ENCODE data around the gene HELT.
A peak's percentile ranks its signal among the peaks of the same experiment; 100 is the strongest.

The HELT gene

DNA sequence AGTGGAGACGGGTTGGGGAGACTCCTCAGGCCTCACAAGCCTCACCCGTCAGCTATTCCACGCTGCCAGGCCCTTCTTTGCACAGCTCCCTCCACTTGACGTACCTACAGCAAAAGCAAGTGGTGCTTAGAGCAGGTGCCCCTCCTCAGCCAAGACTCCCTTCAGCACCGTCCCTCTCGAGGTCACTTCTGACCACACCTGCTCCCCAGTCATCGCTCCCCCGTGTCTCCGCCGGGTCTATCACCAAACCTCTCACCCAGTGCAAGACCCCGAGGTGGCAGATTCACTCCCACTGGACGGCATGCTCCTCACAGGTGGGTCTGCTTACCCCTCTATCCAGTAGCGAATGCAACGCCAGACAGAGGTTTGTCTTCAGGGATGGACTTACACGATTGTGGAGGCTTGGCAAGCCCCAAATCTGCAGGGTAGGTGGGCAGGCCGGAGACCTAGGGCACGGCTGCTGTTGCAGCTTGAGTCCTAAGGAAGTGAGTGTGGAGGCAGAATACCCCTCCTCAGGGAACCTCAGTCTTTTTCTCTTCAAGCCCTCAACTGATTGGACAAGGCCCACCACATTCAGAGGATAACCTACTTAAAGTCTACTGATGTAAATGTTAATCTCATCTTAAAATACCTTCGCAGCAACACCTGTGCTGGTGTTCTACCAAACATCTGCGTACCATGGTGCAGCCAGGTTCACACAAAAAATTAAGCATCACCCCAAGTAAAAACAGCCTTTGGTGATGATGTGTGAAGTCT lies 14.5 kb upstream of the HELT start:
- DNase-seq (ENCODE audit: low spot score) = no peak

DNA sequence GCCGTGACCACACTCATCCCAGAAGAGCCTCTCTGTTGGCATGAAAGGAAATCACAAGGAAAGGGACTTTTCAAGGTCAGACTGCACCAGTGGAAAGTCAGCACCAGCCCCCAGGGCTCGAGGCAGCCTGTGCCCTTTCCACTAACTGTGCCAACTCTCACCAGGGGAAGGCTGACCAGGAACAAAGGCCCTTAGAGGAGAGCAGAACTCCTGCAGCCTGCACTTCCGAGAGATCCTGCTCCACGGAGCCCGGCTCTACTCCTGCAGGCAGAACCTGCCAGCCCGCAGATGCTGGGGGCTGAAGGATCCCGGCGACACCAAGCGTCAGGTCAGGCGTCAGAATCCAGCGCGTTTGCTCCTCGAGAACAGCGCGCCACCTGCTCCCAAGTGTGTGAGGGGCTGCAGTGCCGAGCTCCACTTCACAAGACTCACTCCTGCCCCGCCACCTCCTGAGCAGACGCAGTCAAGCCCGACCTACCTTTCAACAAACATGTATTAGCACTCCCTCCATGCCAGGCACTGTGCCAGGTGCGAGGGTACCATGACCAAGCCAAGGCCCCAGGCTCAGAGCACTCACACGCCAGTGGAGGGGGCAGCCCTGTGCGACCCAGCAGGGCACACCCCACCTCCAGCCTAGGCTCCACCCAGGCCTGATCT lies 13.6 kb upstream of the HELT start:
- DNase-seq (ENCODE audit: low spot score) = no peak

DNA sequence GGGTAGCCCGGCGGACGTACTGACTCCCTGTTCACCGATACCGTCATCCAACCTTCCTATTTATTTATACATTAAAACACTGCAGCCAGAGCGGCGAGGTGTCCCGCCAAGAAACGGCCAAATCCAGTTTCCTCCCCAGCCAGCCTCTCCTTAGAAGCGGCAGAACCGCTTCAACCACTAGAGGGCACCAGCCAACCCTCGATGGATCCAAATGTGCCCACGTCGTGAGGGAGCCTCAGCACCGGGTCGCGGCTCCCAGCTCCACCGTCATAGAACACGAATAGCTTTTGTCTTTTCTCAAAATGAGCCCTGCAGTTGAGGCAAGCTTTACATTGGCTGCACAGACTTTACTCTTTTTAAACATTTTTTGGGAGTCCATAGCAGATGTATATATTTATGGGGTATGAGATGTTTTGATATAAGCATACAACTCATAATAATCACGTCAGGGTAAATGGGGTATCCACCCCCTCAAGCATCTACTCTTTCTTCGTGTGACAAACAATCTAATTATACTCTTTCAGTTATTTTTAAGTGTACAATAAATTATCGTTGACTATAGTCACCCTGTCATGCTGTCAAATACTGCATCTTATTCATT lies 13.0 kb upstream of the HELT start:
- peak; percentile 39 for DNase-seq (ENCODE audit: low spot score)

DNA sequence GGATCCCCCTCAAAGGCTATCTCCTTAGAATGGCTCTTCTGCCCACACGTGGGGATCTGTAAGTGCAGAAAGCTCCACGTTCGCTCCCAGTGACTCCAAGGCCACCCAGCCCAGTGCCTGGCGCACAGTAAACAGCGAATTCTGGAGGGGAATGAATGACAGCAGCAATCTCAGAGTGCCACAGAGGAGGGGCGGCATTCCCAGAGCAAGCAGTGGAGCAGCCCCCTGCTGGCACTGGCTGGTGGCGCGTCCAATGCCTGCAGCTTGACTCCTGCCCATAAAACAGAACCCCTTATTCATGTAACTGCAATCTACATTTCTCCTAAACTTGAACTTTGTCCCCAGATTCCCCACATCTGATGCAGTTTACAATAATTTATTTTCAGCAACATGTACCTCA lies 6.9 kb upstream of the HELT start:
- DNase-seq (ENCODE audit: low spot score) = peak; percentile 31

DNA sequence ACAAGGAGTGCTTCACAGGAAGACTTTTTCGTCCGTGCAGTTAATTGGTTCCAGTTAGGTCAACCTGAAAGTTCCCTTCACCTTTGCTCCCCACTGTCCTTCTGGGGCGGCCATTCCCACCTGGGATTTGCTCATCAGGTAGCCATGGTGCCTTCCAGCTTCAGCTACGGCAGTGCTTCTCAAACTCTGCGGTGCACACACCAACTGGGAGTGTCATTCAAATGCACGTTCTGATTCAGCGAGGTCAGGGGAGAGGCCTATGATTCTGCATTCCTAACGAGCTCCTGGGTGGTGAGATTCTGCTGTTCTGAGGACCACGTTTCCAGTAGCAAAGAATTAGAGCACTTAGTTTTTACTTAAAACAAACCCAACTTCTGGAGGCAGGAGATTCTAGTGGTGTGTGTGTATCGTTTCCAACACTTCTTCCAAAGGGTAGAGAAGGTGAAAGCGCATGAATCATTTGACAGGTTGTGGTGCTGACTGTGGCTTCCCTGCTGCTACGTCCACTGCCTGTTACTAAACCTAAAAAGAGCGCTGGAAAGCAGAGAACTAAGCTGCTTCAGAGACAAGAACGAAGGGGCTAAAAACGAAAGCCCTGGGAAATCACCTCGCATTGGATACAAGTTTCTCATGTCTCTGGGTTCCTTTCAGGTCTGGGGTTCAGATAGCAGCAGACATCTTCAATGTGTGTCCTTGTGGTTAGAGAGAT lies 4.7 kb upstream of the HELT start:
- no peak for DNase-seq (ENCODE audit: low spot score)

DNA sequence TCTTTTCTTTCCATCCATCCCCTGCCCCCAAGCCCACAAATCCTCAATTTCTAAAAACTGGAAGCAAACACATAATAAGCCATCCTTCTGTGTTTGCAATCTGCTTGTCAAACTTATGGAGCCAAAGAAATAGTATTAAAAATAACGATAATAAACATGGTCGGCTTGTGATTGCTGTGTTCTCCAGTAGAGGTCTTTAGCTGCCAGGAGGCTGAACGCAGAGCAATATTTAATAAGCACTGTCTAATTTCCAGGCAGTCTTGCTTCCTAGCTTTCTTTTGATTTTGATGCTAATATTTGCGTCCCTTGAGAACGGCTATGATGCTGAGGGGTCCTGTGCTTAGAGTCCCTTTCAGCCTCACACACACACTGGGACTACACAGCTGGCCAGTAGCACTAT lies 3.2 kb upstream of the HELT start:
- no peak for DNase-seq (ENCODE audit: low spot score)

DNA sequence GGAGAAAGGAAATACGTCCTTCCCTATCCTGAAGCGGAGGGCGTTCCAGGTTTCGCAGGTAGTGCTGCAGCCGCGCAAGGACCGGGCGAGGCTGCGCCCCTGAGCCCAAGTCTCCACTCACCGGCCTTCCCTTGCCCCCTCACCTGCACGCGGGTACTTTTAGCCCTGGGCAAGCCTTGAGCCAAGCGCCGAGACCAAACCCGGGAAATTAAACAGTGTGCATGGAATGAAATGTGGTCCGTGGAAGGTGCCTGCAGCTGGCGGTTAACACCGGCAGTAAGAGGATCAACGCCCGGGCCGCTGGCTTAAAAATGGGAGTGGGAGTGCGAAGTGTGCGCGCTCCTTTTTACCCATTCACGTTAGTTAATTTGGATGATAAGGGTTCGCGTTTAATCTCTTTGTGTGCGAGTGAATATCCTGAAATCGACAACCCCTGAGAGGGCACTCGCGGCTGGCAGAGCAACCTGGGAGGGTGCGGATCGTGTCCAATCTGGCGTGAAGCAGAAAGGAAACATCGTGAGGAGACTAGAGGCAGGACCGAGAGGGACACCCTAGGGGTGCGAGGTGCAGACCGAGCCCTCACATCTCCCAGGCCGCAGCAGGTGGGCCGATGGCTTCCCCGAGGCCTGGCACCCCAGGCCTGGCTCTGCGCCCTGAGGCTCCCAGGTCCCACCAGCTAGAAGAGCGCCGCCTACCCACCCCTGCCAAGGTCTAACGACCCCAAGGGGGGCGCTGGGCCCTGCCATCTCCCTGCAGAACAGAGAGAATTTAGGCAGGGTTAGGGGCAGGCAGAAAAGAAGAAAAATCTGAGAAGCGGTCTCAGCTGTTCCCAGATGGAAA lies 2.0 kb upstream of the HELT start:
- DNase-seq (ENCODE audit: low spot score) = no peak

DNA sequence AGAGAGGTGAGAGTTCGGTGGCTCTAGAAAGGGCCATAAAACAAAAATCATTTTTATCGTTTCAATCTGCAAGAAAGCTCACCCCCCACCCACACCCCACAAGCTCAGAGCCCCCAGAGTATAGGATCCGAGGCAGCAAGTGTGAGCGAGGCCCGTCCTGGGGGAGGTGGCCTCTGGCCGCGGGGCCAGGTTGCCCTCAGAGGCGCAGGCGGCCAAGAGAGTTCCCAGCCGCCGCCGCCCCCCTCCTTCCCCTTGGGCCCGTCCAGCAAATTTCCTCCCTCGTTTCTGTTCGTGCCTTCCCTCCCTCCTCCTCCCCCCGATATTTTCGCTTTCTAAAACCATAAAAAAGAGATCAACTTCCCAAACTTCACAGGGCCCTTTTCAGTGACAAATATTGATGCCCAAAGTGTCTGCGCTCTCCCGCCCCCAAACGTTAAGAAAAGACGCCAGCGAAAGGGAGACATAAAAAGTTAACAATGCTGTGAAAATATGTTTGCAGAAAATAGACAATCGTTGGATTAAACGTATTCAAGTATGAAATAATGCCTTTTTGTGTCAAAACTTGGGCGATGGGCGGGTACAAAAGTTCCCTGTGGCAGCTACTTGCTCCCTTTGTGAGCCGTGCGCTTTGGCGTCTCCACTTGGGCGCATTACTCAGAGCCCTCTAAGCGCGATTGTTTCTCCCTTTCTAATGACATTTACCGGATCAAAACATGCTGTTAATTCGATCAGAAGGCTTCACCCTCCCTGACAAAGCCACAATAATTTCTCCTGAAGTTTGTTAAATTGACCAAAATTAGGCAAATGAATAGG lies 1.1 kb upstream of the HELT start:
- DNase-seq (ENCODE audit: low spot score) = no peak

DNA sequence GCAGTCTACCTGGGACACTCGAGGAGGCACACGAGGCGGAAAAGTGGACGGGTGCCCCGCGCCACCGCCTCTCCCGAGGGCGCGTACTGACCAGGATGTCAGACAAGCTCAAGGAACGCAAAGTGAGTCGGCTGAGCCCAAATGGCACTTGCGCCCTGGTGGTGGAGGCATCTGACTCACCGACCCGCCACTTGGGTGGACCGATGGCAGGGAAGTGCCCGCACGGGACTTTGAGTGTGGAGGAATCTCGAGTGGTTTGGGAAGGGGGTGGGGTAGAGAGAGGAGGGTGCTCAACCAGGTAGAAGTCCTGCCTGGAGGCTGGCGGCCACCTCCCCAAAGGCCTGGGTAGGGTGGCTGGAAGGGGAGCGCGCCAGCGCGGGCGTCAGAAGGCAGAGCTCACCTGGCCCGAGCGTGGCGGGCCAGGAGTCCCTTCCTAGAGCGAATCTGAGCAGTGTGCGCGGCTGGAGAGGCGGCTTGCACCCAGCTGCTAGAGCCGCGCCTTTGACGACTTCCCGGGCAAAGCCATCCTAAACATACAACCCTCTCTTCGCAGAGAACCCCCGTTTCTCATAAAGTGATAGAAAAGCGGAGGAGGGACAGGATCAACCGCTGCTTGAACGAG lies 655 bp downstream of the HELT start:
- no peak for DNase-seq (ENCODE audit: low spot score)

DNA sequence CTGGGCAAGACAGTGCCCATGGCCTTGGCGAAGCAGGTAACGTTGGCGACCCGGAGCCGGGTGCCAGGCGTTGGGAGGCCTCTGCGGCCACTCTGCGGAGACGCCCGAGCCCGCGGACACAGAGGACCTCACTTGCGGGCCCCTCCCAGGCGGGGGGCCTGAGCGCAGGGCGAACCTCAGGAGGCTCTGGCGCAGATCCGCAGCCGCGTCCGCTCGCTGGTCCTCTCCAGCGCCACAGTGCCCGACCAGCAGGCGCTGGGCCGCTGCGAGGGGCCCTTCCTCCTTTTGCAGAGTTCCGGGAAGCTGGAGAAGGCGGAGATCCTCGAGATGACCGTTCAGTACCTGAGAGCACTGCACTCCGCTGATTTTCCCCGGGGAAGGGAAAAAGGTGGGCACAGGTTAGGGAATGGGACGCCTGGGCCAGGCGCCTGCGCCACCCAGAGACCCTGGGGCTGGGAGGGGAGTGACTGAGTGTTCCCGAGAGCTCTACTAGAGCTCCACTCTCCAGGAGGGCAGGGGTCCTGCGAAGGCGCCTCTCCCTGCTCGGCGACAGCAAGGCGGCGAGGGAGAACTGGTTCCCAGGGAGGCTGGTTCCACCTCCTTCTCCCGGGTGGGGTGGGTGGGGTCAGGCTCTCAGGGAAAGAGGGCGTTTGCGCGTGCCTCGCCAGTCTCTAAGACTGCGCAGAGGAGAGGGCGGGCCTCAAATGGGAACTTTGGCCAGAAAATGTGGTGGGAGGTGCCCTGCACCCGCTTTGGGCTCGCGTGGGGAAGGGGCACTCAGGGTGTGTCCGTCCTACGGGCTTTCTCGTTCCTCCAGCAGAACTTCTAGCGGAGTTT lies 1.4 kb downstream of the HELT start:
- no peak for DNase-seq (ENCODE audit: low spot score)

DNA sequence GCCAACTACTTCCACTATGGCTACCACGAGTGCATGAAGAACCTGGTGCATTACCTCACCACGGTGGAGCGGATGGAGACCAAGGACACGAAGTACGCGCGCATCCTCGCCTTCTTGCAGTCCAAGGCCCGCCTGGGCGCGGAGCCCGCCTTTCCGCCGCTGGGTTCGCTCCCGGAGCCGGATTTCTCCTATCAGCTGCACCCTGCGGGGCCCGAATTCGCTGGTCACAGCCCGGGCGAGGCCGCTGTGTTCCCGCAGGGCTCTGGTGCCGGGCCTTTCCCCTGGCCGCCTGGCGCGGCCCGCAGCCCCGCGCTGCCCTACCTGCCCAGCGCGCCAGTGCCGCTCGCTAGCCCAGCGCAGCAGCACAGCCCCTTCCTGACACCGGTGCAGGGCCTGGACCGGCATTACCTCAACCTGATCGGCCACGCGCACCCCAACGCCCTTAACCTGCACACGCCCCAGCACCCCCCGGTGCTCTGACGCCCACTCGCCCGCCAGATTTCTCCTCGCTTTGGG lies 2.1 kb downstream of the HELT start:
- no peak for DNase-seq (ENCODE audit: low spot score)

DNA sequence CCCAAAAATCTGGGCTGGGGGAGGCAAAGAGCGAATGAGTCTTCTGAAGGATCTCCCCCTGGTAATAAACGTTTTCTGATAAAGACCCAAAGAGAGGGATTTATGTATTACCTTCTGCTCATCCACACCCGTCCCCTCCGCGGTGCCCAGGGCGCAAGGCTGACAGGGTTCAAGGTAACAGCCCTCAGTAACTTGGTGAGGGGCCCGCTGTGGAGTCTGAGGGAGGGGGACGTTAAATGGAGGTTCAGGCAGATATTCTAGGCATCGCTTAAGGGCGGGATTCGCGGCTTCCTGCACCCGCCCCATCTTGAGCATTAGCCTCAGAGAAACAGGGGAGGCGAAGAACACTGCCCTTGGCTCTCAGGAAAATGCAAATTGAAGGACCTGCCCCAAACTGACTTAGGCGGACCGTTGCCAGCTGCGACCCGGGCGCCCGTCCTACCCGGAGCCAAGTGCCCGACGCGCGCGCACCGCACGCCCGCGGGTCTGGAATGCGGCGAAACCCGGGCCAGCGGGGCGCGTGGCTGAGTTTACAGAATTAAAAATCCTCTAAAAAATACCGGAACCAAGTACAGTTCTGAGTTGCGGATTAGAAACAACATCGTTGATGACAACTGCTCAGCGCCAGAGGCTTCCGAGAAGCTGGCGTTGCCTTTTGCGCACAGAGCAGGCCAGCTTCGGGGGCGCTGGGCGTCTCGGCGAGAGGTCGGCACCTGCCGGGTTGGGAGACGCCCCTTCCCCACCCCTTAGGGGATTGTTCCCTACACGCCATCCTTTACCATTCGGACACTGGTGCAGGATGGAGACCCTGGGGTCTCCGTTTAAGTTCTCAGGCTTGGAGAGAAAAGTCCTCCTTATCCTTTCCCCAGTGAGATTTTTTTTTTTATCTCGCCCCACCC lies 2.8 kb downstream of the HELT start:
- no peak for DNase-seq (ENCODE audit: low spot score)

DNA sequence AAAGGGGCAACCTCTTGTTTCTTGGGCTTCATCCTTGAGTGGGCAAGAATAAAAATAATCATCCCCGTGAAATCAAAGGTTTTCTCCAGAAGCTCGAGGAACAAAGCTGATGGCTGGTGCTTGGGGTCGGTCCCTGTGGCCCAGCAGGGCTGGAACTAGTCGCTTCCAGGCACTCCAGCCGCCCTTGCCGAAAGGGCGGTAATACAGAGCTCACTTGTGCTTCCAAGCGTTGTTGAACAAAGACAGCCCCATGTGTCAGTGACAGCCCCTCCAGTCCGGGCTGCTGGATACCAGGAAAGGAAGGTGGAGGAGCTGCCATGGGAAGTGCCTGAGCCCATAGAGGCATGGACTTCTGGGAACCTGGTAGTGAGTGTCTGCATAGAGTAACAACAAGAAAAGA lies 5.2 kb downstream of the HELT start:
- no peak for DNase-seq (ENCODE audit: low spot score)

DNA sequence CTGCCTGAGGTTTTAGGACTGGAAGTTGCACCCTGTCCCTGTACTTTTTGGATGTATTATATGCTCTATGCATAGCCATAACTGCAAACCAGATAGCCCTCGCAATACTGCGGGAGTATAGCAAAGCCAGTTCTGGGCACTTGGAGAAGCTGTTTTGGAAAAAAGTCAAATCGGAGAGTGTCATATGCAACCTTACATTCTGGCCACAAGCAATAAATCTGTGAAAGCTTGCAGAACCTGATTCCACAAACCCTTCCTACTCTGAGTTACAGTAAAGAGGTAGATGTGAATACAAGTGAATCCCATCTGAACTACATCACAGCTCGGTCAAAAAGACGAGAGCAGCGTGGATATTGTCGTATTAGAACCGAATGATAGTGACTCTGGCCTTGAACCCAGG lies 10.3 kb downstream of the HELT start:
- no peak for DNase-seq (ENCODE audit: low spot score)

DNA sequence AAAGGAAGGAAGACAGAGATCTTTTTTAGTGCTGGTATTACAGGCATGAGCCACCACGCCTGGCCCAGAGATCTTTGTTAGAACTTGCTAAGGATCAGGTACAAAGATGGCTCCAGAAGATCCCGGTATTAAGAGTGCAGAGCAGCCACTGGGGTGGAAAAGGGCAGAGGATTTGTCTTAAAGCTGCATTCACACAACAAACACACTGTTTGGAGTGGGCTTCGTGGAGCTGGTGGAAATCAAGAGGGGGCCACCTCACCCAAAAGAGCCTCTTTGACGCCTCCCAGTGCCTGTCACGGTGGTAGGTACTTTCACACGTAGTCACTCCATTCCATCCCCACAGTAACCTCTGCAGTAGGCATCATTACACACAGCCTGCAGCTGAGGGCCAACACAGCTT lies 13.3 kb downstream of the HELT start:
- DNase-seq (ENCODE audit: low spot score) = no peak

DNA sequence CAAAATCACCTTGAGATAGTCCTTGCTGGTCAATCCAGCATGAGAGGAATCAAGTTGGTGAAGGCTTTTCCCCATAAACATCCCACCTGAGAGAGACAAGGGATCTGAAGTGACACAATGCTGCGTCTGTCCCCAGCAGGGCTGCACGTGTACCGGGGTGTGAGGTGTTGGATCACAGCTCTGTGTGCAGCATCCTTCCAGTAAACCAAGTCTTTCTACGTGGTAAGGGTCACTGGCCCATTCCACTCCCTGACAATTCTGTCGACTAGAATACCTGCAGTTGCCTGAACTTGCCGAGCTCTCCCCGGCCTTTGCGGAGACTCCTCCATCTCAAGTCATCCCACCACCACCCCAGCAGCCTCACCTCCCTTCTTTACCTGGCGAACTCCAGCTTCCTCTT lies 14.8 kb downstream of the HELT start:
- DNase-seq (ENCODE audit: low spot score) = no peak

DNA sequence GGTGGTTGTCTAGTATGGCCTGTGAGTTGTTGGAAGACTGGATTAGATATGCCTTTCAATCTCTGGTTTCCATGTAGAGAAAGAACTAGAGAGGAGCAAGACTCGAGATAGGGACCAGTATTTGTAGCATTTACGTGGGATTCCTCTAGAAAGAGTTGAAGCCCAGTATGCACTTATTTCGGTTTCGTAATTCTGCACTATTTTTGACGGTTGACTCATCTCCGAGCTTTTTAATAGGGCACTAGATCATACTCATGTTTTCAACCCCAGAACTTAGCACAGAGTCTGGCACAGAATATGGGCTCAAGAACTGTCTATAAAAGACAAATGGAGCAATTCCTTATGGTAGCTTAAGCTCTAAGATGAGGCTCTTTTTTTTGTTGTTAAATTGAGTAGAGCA lies 15.7 kb downstream of the HELT start:
- DNase-seq (ENCODE audit: low spot score) = no peak

DNA sequence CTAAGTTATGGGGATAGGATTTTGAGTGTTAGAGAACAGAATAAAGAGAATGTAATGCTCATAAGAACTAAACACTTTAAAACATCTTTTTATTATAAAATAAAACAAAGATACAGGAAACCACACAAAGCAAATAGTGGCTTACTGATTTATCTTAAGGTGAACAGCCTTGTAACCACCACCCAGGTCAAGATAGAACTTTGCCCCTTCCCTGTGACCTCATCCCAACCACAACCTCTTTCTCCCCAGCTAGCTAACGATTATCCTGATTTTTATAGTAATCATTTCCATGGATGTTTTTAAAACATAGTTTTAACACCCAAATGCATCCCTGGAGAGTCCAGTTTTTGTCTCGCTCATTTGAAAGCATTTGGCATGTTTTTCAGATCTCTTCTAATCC lies 17.0 kb downstream of the HELT start:
- no peak for DNase-seq (ENCODE audit: low spot score)

DNA sequence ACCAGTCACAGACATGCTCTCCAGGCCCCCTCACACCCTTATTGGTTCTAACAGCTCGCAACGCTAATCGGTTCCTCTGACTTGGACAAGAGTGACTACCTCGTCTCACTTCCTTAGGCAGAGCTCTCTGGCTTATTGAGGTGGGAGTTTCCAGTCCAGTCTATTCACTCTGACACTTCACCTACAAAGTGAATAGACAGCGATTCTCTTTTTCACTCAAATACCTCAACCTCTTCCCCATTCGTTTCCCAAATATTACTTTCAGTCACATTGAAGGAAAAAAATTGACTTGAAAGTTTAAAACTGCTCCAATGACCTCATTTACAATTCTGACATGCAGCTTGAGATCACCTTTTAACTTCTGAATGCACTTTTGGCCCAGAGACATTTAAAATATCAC lies 17.7 kb downstream of the HELT start:
- no peak for DNase-seq (ENCODE audit: low spot score)
